K562 (cell line): ENCODE results near the gene PPIA. TPM values are rescaled to one million over a fixed set of nuclear protein-coding genes. Genes with fewer than 3 reads are reported as not detected.

Experiments
- ATAC-seq: fragments of 200-7000 bp; cut with Tn5 transposase; 3 replicates; pipeline ENCODE4 v1.9.1; 2020; ENCODE audit warnings: moderate library complexity
- BruUV-seq: library from RNA; stranded (reverse); fragments of 400-500 nt; replicated peaks from 2 replicates; lab custom pipeline; 2021; lab: Mats Ljungman, UMichigan
- CTCF ChIA-PET: fragments of 300-600 bp; formaldehyde crosslinking; extraction: SDS; loops from one replicate; lab custom pipeline; 2021; ENCODE audit warnings: low intra/inter-chr PET ratio; lab: Yijun Ruan, JAX
- POLR2A ChIA-PET: fragments of 300-600, 350-650 bp; sonication (Branson Sonifier 250); formaldehyde crosslinking; extraction: SDS; loops from one replicate; lab custom pipeline; 2021; ENCODE audit warnings: antibody characterized with exemption, inconsistent platforms; lab: Yijun Ruan, JAX
- DNase-seq, 4 experiments: peaks; one replicate each; pipeline versions ENCODE4 v3.0.0 to v3.0.0-alpha.2; 2011 to 2018; ENCODE audit warnings: low spot score in 3 of 4, mixed read lengths in 3 of 4; ENCODE audit errors: extremely low read depth in 1 of 4
- FAIRE-seq: peaks from 2 replicates; lab custom pipeline; 2011; peaks lifted over from hg19 to GRCh38; lab: Jason Lieb, UNC
- H2AFZ ChIP-seq: 2 replicates; pipeline ENCODE4 v1.6.0; 2011; ENCODE audit warnings: low read depth, low read length, control low read depth, inconsistent platforms
- H3K27ac ChIP-seq: fragments of 200-600 bp; 3 replicates; pipeline ENCODE4 v1.8.0; 2011; ENCODE audit warnings: low read depth, mild to moderate bottlenecking, control low read depth, inconsistent platforms, low read length, moderate library complexity, mixed read lengths; ENCODE audit errors: extremely low read depth
- H3K27me3 ChIP-seq, 2 experiments: fragments of 300-600 bp in 1 of 2; 2 replicates in 1 of 2; 3 replicates in 1 of 2; pipeline versions ENCODE4 v1.6.0 to v1.8.0; 2011; ENCODE audit warnings: inconsistent platforms in 2 of 2, low read length in 2 of 2, mild to moderate bottlenecking in 1 of 2, mixed read lengths in 1 of 2, moderate library complexity in 1 of 2; ENCODE audit not compliant: control insufficient read depth in 2 of 2, insufficient read depth in 2 of 2
- H3K36me3 ChIP-seq: fragments of 300-600 bp; 3 replicates; pipeline ENCODE4 v1.8.0; 2011; ENCODE audit warnings: mild to moderate bottlenecking, low read length, inconsistent platforms; ENCODE audit not compliant: control insufficient read depth, insufficient read depth
- H3K4me1 ChIP-seq, 2 experiments: fragments of 200-600 bp in 1 of 2; replicated peaks in 1 of 2; 2 replicates in 1 of 2; 3 replicates in 1 of 2; pipeline versions ENCODE4 v1.5.1 to v1.8.0; 2011; ENCODE audit warnings: inconsistent platforms in 2 of 2, low read length in 2 of 2, mild to moderate bottlenecking in 1 of 2, mixed read lengths in 1 of 2, moderate library complexity in 1 of 2; ENCODE audit not compliant: control insufficient read depth in 2 of 2, insufficient read depth in 2 of 2
- H3K4me2 ChIP-seq: 2 replicates; pipeline ENCODE4 v1.6.1; 2011; ENCODE audit warnings: low read length, control low read depth, inconsistent platforms, mixed read lengths; ENCODE audit not compliant: insufficient read depth
- H3K4me3 ChIP-seq: fragments of 200-600 bp; sonication (generic), shearing (Covaris generic); 2 replicates; pipeline ENCODE4 v1.5.1; 2016; ENCODE audit warnings: control low read depth, inconsistent platforms
- H3K79me2 ChIP-seq: fragments of 200-600 bp; 3 replicates; pipeline ENCODE4 v1.8.0; 2011; ENCODE audit warnings: low read length, inconsistent platforms; ENCODE audit not compliant: control insufficient read depth, insufficient read depth
- H3K9ac ChIP-seq, 2 experiments: 2 replicates each; pipeline versions ENCODE4 v1.6.0 to v1.6.1; 2011; ENCODE audit warnings: low read depth in 2 of 2, low read length in 2 of 2, control low read depth in 1 of 2, inconsistent platforms in 1 of 2, mild to moderate bottlenecking in 1 of 2, mixed read lengths in 1 of 2; ENCODE audit not compliant: insufficient read depth in 1 of 2
- H3K9me1 ChIP-seq: one replicate; pipeline ENCODE4 v1.6.0; 2011; ENCODE audit warnings: inconsistent platforms, mild to moderate bottlenecking, low read length, moderate library complexity; ENCODE audit not compliant: control insufficient read depth, insufficient read depth
- H3K9me3 ChIP-seq: replicated peaks from 2 replicates; pipeline ENCODE4 v1.5.1; 2011; ENCODE audit warnings: low read depth, low read length, inconsistent platforms; ENCODE audit not compliant: control insufficient read depth, insufficient read depth
- H4K20me1 ChIP-seq: replicated peaks from 2 replicates; pipeline ENCODE4 v1.6.1; 2011; ENCODE audit warnings: low read length, inconsistent platforms, mixed read lengths; ENCODE audit not compliant: control insufficient read depth, insufficient read depth
- BCL6 ChIP-seq: fragments of 250-450 bp; sonication (Bioruptor Pico); IDR thresholded peaks from 2 replicates; pipeline ENCODE4 v1.4.0; 2020
- CBFB ChIP-seq: sonication (generic); formaldehyde crosslinking; IDR thresholded peaks from 2 replicates; pipeline ENCODE4 v1.4.0; 2020; ENCODE audit warnings: mild to moderate bottlenecking, missing genetic modification reagents
- CREM ChIP-seq: IDR thresholded peaks from 2 replicates; pipeline ENCODE4 v1.6.1; 2014; ENCODE audit warnings: antibody characterized with exemption, low read depth
- DACH1 ChIP-seq: fragments of 450-650 bp; IDR thresholded peaks from 2 replicates; pipeline ENCODE4 v1.6.1; 2018; ENCODE audit not compliant: partially characterized antibody
- ELF4 ChIP-seq: fragments of 450-650 bp; formaldehyde crosslinking; IDR thresholded peaks from 2 replicates; pipeline ENCODE4 v1.4.0; 2022; ENCODE audit warnings: missing genetic modification characterization
- RBM22 ChIP-seq: fragments of 200-400 bp; formaldehyde crosslinking; IDR thresholded peaks from 2 replicates; pipeline ENCODE4 v1.6.1; 2018; ENCODE audit warnings: low read length, low read depth; ENCODE audit not compliant: poor library complexity, severe bottlenecking
- TCFL5 ChIP-seq: fragments of 250-450 bp; sonication (Bioruptor Pico); conservative IDR thresholded peaks from 2 replicates; pipeline ENCODE4 v1.6.1; 2021; ENCODE audit warnings: mild to moderate bottlenecking, moderate library complexity, matching md5 sums
- THRB ChIP-seq: fragments of 450-650 bp; formaldehyde crosslinking; conservative IDR thresholded peaks from 2 replicates; pipeline ENCODE4 v1.4.0; 2022; ENCODE audit warnings: mild to moderate bottlenecking, missing genetic modification characterization
- ZFX ChIP-seq: sonication (generic); formaldehyde crosslinking; IDR thresholded peaks from 2 replicates; pipeline ENCODE4 v1.8.0; 2022; ENCODE audit warnings: mild to moderate bottlenecking, missing genetic modification reagents, moderate library complexity
- ZNF354B ChIP-seq: fragments of 250-450 bp; sonication (Bioruptor Pico); IDR thresholded peaks from 2 replicates; pipeline ENCODE4 v1.4.0; 2020
- ZNF561 ChIP-seq: fragments of 450-650 bp; formaldehyde crosslinking; conservative IDR thresholded peaks from 2 replicates; pipeline ENCODE4 v1.4.0; 2020; ENCODE audit warnings: mild to moderate bottlenecking, moderate library complexity
- WGBS: fragments of 100-300 bp; shearing (Covaris generic); methylation state at CpG from one replicate; pipeline ENCODE4 v1.1.6; 2016; ENCODE audit warnings: low coverage, mixed read lengths; ENCODE audit not compliant: insufficient coverage; ENCODE audit errors: missing lambda C conversion rate; 5-methylcytosine and 5-hydroxymethylcytosine counted together
- in situ Hi-C: fragments of 300-500 bp; cut with MboI; formaldehyde crosslinking; loops from 4 replicates; pipeline ENCODE4 v1.15.0; 2018; ENCODE audit warnings: inconsistent platforms, mixed read lengths
- intact Hi-C: fragments of 100-400 bp; cut with micrococcal nuclease; formaldehyde crosslinking; loops from 2 replicates; pipeline ENCODE4 v1.14.2; 2022
- polyA plus RNA-seq, 8 experiments: library from polyadenylated mRNA; depleted of rRNA in 4 of 8; stranded (reverse) in 5 of 8; unstranded in 3 of 8; fragments of >200 nt; fragmentation: Nextera tagmentation in 2 of 8; fragmentation: Illumina TruSeq in 1 of 8; extraction: Ambion mirVana in 2 of 8; extraction: Trizol in 1 of 8; gene quantifications; 2 replicates each; pipeline versions ENCODE4 v1.2.1 to v1.2.3, GENCODE V29; 2011 to 2014; ENCODE audit warnings: inconsistent platforms in 1 of 8, missing spikeins in 1 of 8
- total RNA-seq, 7 experiments: library from RNA; depleted of rRNA in 6 of 7; stranded (reverse); fragments of >200 nt in 6 of 7; fragmentation: Illumina TruSeq in 2 of 7; extraction: Trizol in 2 of 7; gene quantifications; 2 replicates each; pipeline versions ENCODE4 v1.2.1 to v1.2.3, GENCODE V29; 2011 to 2021; ENCODE audit warnings: low replicate concordance in 1 of 7
- TF ChIP-seq, protein P1 (sequence below): fragments of 200-600 bp; sonication (generic); IDR thresholded peaks from one replicate; pipeline ENCODE4 v1.6.1; 2012; ENCODE audit warnings: mild to moderate bottlenecking, low read depth, low read length, inconsistent platforms

The PPIA gene
- total and polyA plus RNA-seq, 9 of the 15 experiments (the other 6 are each of a cell fraction or from before 2014, with no cell fraction given) = 2,583 to 7,504 (median 3,973) TPM

DNA sequence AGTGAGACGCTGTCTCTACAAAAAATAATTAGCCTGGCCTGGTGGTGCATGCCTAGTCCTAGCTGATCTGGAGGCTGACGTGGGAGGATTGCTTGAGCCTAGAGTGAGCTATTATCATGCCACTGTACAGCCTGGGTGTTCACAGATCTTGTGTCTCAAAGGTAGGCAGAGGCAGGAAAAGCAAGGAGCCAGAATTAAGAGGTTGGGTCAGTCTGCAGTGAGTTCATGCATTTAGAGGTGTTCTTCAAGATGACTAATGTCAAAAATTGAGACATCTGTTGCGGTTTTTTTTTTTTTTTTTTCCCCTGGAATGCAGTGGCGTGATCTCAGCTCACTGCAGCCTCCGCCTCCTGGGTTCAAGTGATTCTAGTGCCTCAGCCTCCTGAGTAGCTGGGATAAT is 5.4 kb downstream of the PPIA start:
- H3K27me3 ChIP-seq = no peaks in the 10 kb centered on the region
- no TSS peak for BruUV-seq
- H2AFZ ChIP-seq = no peak overlapping the region
- H3K27ac ChIP-seq = no peak overlapping the region
- ATAC-seq (no peak), DNase-seq (no peak), FAIRE-seq (no peak)
- peaks cover 40% of the 10 kb centered on the region for H3K79me2 ChIP-seq
- no peak overlapping the region for H3K9ac ChIP-seq
- no peaks in the 10 kb centered on the region for H3K9me1 ChIP-seq
- WGBS = 89% methylated on average over 5 of the region's 5 CpGs
- H4K20me1 ChIP-seq = peaks cover 32% of the 10 kb centered on the region
- in situ Hi-C loops = no loop called here
- ChIA-PET POLR2A (interaction anchor here (0.6 to 1.9 kb wide), 6 partner anchors 9 to 559 kb away, joined by 3 to 7 read pairs (median 4); no protein-coding TSS in a partner anchor), CTCF (no interaction called here)
- peaks cover 64% of the 10 kb centered on the region for H3K36me3 ChIP-seq
- no peak overlapping the region for H3K4me3 ChIP-seq
- intact Hi-C loops = no loop called here
- H3K4me1 ChIP-seq = peaks cover 3 to 9% of the 10 kb centered on the region in 2 experiments; a peak in 2 of 5 replicates
- no peaks in the 10 kb centered on the region for H3K9me3 ChIP-seq
- H3K4me2 ChIP-seq = no peak overlapping the region
- TF ChIP-seq ZNF354B (CRISPR knock-in tag) (no peak), ELF4 (no peak), CBFB (no peak), CREM (no peak), DACH1 (no peak), THRB (CRISPR knock-in tag) (0 out of 2 replicates have a peak, but pooled peaks have one; percentile 18), TCFL5 (no peak), ZFX (CRISPR knock-in tag) (no peak), RBM22 (no peak), BCL6 (CRISPR knock-in tag) (no peak), ZNF561 (CRISPR knock-in tag) (no peak)
- TF ChIP-seq, protein P1, sequence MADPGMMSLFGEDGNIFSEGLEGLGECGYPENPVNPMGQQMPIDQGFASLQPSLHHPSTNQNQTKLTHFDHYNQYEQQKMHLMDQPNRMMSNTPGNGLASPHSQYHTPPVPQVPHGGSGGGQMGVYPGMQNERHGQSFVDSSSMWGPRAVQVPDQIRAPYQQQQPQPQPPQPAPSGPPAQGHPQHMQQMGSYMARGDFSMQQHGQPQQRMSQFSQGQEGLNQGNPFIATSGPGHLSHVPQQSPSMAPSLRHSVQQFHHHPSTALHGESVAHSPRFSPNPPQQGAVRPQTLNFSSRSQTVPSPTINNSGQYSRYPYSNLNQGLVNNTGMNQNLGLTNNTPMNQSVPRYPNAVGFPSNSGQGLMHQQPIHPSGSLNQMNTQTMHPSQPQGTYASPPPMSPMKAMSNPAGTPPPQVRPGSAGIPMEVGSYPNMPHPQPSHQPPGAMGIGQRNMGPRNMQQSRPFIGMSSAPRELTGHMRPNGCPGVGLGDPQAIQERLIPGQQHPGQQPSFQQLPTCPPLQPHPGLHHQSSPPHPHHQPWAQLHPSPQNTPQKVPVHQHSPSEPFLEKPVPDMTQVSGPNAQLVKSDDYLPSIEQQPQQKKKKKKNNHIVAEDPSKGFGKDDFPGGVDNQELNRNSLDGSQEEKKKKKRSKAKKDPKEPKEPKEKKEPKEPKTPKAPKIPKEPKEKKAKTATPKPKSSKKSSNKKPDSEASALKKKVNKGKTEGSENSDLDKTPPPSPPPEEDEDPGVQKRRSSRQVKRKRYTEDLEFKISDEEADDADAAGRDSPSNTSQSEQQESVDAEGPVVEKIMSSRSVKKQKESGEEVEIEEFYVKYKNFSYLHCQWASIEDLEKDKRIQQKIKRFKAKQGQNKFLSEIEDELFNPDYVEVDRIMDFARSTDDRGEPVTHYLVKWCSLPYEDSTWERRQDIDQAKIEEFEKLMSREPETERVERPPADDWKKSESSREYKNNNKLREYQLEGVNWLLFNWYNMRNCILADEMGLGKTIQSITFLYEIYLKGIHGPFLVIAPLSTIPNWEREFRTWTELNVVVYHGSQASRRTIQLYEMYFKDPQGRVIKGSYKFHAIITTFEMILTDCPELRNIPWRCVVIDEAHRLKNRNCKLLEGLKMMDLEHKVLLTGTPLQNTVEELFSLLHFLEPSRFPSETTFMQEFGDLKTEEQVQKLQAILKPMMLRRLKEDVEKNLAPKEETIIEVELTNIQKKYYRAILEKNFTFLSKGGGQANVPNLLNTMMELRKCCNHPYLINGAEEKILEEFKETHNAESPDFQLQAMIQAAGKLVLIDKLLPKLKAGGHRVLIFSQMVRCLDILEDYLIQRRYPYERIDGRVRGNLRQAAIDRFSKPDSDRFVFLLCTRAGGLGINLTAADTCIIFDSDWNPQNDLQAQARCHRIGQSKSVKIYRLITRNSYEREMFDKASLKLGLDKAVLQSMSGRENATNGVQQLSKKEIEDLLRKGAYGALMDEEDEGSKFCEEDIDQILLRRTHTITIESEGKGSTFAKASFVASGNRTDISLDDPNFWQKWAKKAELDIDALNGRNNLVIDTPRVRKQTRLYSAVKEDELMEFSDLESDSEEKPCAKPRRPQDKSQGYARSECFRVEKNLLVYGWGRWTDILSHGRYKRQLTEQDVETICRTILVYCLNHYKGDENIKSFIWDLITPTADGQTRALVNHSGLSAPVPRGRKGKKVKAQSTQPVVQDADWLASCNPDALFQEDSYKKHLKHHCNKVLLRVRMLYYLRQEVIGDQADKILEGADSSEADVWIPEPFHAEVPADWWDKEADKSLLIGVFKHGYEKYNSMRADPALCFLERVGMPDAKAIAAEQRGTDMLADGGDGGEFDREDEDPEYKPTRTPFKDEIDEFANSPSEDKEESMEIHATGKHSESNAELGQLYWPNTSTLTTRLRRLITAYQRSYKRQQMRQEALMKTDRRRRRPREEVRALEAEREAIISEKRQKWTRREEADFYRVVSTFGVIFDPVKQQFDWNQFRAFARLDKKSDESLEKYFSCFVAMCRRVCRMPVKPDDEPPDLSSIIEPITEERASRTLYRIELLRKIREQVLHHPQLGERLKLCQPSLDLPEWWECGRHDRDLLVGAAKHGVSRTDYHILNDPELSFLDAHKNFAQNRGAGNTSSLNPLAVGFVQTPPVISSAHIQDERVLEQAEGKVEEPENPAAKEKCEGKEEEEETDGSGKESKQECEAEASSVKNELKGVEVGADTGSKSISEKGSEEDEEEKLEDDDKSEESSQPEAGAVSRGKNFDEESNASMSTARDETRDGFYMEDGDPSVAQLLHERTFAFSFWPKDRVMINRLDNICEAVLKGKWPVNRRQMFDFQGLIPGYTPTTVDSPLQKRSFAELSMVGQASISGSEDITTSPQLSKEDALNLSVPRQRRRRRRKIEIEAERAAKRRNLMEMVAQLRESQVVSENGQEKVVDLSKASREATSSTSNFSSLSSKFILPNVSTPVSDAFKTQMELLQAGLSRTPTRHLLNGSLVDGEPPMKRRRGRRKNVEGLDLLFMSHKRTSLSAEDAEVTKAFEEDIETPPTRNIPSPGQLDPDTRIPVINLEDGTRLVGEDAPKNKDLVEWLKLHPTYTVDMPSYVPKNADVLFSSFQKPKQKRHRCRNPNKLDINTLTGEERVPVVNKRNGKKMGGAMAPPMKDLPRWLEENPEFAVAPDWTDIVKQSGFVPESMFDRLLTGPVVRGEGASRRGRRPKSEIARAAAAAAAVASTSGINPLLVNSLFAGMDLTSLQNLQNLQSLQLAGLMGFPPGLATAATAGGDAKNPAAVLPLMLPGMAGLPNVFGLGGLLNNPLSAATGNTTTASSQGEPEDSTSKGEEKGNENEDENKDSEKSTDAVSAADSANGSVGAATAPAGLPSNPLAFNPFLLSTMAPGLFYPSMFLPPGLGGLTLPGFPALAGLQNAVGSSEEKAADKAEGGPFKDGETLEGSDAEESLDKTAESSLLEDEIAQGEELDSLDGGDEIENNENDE = no peak
